Measurements from ENCODE around the gene PNO1.

DNA sequence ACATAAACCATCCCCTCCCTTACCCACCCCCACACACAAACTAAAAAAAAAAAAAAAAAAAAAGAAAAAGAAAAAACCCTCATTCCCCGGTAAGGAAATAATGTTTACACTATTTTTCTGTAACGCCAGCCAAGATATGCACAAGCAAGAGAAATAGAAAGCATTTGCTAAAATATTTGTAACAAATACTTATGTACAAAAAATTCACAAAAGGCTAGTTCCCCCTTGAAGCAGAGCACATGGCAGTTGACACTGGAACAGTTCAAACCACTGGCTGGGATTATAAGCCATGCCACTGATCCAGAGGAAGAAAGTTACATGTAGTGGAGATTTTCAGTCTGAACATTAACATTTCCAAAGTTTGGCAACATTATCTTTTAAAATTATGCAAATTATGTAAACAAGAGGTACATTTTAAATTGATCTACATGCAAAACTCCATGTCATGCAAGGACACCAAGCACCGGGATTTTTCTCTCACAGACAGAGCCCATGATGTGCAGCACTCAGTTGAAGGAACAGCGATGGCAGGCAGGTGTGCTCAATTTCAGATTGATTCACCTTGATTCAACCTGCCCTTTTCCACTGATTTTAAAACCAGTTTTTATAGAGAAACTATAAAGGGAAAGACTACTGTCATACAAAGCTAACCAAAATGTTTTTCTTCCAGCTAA lies 21.4 kb downstream of the PNO1 start:
- no peak for TF ChIP-seq NFIC (IDR thresholded peaks at IDR 0.05)
- TF ChIP-seq, protein P1, sequence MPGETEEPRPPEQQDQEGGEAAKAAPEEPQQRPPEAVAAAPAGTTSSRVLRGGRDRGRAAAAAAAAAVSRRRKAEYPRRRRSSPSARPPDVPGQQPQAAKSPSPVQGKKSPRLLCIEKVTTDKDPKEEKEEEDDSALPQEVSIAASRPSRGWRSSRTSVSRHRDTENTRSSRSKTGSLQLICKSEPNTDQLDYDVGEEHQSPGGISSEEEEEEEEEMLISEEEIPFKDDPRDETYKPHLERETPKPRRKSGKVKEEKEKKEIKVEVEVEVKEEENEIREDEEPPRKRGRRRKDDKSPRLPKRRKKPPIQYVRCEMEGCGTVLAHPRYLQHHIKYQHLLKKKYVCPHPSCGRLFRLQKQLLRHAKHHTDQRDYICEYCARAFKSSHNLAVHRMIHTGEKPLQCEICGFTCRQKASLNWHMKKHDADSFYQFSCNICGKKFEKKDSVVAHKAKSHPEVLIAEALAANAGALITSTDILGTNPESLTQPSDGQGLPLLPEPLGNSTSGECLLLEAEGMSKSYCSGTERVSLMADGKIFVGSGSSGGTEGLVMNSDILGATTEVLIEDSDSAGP (CRISPR knock-in tag; IDR thresholded peaks at IDR 0.05) = no peak
- no peak for TF ChIP-seq ZNF24 (IDR thresholded peaks at IDR 0.05)
- TF ChIP-seq ZNF133 (CRISPR knock-in tag; IDR thresholded peaks at IDR 0.05) = no peak
